ENCODE measurements around the gene DGAT2L6.
"Not testable (repeated sequence)": the region's sequence is repeated elsewhere in the genome, so short reads cannot be mapped to it uniquely, and the experiment has no call there.

- not testable (repeated sequence) for TF ChIP-seq POLR2AphosphoS5, POLR2A, CTCF (IDR thresholded peaks at IDR 0.05)
These were observed 32.3 kb downstream of the DGAT2L6 start for GRCh38 chrX:70209570-70209969.

Data from suprapubic skin (tissue), 4 donors.